K562 (cell line): ENCODE data around the gene EXTL1. TPM values are rescaled to one million over a fixed set of nuclear protein-coding genes. Genes with fewer than 3 reads are reported as not detected.

Experiments
- BDP1 ChIP-seq: IDR thresholded peaks from 3 replicates; pipeline ENCODE4 v1.6.1; 2011; ENCODE audit not compliant: insufficient read length, insufficient read depth
- CEBPZ ChIP-seq: fragments of 150-350 bp; IDR thresholded peaks from 2 replicates; pipeline ENCODE4 v1.6.1; 2014; ENCODE audit warnings: low read depth, mild to moderate bottlenecking, low read length, borderline replicate concordance
- CGGBP1 ChIP-seq: fragments of 250-450 bp; sonication (Bioruptor Pico); IDR thresholded peaks from 2 replicates; pipeline ENCODE4 v1.9.0; 2021; ENCODE audit warnings: mild to moderate bottlenecking
- FOXA1 ChIP-seq: fragments of 450-650 bp; IDR thresholded peaks from 2 replicates; pipeline ENCODE4 v1.6.1; 2016; ENCODE audit warnings: mild to moderate bottlenecking, borderline replicate concordance
- GTF3C2 ChIP-seq: IDR thresholded peaks from 3 replicates; pipeline ENCODE4 v1.6.1; 2011; ENCODE audit warnings: borderline replicate concordance, mild to moderate bottlenecking, moderate library complexity; ENCODE audit not compliant: insufficient read length; ENCODE audit errors: extremely low read depth
- HDAC8 ChIP-seq: fragments of 450-650 bp; IDR thresholded peaks from 2 replicates; pipeline ENCODE4 v1.6.1; 2016; ENCODE audit warnings: mild to moderate bottlenecking, missing genetic modification characterization, moderate library complexity, missing compliant biosample characterization
- KHSRP ChIP-seq: fragments of 450-650 bp; IDR thresholded peaks from 2 replicates; pipeline ENCODE4 v1.6.1; 2017
- NCOA1 ChIP-seq: fragments of 450-650 bp; IDR thresholded peaks from 2 replicates; pipeline ENCODE4 v1.6.1; 2016; ENCODE audit warnings: low read depth
- NFIC ChIP-seq: fragments of 450-650 bp; IDR thresholded peaks from 2 replicates; pipeline ENCODE4 v1.6.1; 2017; ENCODE audit warnings: mild to moderate bottlenecking, inconsistent platforms
- PCBP1 ChIP-seq: fragments of 200-400 bp; formaldehyde crosslinking; IDR thresholded peaks from 2 replicates; pipeline ENCODE4 v1.6.1; 2018; ENCODE audit warnings: mild to moderate bottlenecking, low read depth, low read length; ENCODE audit not compliant: poor library complexity, severe bottlenecking
- PKNOX1 ChIP-seq: fragments of 450-650 bp; IDR thresholded peaks from 2 replicates; pipeline ENCODE4 v1.6.1; 2016
- PTTG1 ChIP-seq: fragments of 450-650 bp; IDR thresholded peaks from 2 replicates; pipeline ENCODE4 v1.6.1; 2016; ENCODE audit warnings: low read depth, mild to moderate bottlenecking, missing genetic modification characterization, missing compliant biosample characterization
- RB1 ChIP-seq: fragments of 450-650 bp; IDR thresholded peaks from 2 replicates; pipeline ENCODE4 v1.6.1; 2017; ENCODE audit warnings: low read depth, mild to moderate bottlenecking
- RBBP5 ChIP-seq: fragments of 200-600 bp; sonication (generic); IDR thresholded peaks from 2 replicates; pipeline ENCODE4 v1.6.1; 2012; ENCODE audit warnings: borderline replicate concordance, mild to moderate bottlenecking, low read length, control low read depth, inconsistent platforms; ENCODE audit not compliant: insufficient read depth, poor library complexity, severe bottlenecking
- SMARCB1 ChIP-seq: IDR thresholded peaks from 2 replicates; pipeline ENCODE4 v1.6.1; 2011; ENCODE audit warnings: improper control_type of control experiment, low read depth; ENCODE audit not compliant: insufficient read length
- XRCC4 ChIP-seq: IDR thresholded peaks from one replicate; pipeline ENCODE4 v1.6.1; 2011; ENCODE audit not compliant: insufficient read depth, insufficient read length; ENCODE audit errors: extremely low read depth
- ZNF146 ChIP-seq: IDR thresholded peaks from one replicate; pipeline ENCODE4 v1.6.1; 2018; ENCODE audit warnings: missing compliant biosample characterization; ENCODE audit not compliant: unreplicated experiment
- ZNF551 ChIP-seq: fragments of 250-450 bp; sonication (Bioruptor Pico); IDR thresholded peaks from 2 replicates; pipeline ENCODE4 v1.5.0; 2021; ENCODE audit warnings: mild to moderate bottlenecking, moderate library complexity
- ZNF699 ChIP-seq: fragments of 250-450 bp; sonication (Bioruptor Pico); IDR thresholded peaks from 2 replicates; pipeline ENCODE4 v1.8.0; 2021; ENCODE audit warnings: mild to moderate bottlenecking, moderate library complexity; ENCODE audit not compliant: insufficient replicate concordance
- ZNF707 ChIP-seq: fragments of 250-450 bp; sonication (Bioruptor Pico); conservative IDR thresholded peaks from 2 replicates; pipeline ENCODE4 v1.8.0; 2022; ENCODE audit warnings: inconsistent platforms, mild to moderate bottlenecking, moderate library complexity
- polyA plus RNA-seq, 8 experiments: library from polyadenylated mRNA; depleted of rRNA in 4 of 8; stranded (reverse) in 5 of 8; unstranded in 3 of 8; fragments of >200 nt; fragmentation: Nextera tagmentation in 2 of 8; fragmentation: Illumina TruSeq in 1 of 8; extraction: Ambion mirVana in 2 of 8; extraction: Trizol in 1 of 8; gene quantifications; 2 replicates each; pipeline versions ENCODE4 v1.2.1 to v1.2.3, GENCODE V29; 2011 to 2014; ENCODE audit warnings: inconsistent platforms in 1 of 8, missing spikeins in 1 of 8
- total RNA-seq, 7 experiments: library from RNA; depleted of rRNA in 6 of 7; stranded (reverse); fragments of >200 nt in 6 of 7; fragmentation: Illumina TruSeq in 2 of 7; extraction: Trizol in 2 of 7; gene quantifications; 2 replicates each; pipeline versions ENCODE4 v1.2.1 to v1.2.3, GENCODE V29; 2011 to 2021; ENCODE audit warnings: low replicate concordance in 1 of 7

Gene EXTL1
- total and polyA plus RNA-seq, 9 of the 15 experiments (the other 6 are each of a cell fraction or from before 2014, with no cell fraction given), result 0.04 to 0.23 (median 0.08) TPM; not detected in 3

DNA sequence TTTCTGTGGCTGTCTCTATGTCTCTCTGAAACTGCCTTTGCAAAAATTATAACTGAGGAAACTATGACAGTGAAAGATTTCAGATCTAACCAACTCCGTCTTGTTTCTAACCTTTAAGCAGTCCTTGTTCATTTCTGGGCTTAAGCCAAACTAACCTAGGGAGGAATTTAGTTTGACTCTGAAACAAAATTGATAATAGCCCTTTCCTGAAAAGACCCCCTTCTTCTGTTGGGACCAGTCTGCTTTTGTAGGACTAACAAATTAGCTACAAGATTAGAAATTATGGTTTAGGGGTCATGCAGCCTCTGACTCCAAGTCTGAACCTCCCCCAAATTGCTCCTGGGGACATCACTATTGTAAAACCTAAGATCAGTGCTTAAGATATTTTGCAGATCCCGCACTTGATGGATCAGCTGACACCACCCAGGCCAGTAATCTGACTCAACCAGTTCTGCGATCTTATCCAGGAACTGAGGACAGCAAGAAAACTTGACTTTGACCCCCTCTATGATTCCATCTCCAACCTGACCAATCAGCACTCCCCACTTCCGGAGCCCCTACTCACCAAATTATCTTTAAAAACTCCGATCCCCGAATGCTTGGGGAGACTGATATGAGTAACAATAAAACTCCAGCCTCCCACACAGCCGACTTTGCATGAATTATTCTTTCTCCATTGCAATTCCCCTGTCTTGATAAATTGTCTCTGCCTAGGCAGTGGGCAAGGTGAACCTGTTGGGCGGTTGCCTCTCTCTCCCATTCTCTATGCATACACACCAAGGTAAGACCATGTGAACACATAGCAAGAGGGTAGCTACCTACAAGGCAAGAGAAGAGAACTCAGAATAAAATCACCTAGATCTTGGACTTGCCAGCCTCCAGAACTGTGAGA lies 57.0 kb downstream of the EXTL1 start (continued):
- TF ChIP-seq CEBPZ, result no peak
- TF ChIP-seq HDAC8, result no peak
- TF ChIP-seq KHSRP, result no peak
- peak; percentile 85 for TF ChIP-seq PKNOX1
- peak; percentile 63; the same call in 1 of the 2 replicates for TF ChIP-seq NFIC
- no peak for TF ChIP-seq ZNF551 (CRISPR knock-in tag)
- no peak for TF ChIP-seq FOXA1
- TF ChIP-seq BDP1, result no peak
- TF ChIP-seq ZNF146 (CRISPR knock-in tag), result no peak
- TF ChIP-seq GTF3C2, result no peak
- no peak for TF ChIP-seq PTTG1 (tag)
- TF ChIP-seq RB1, result 0 out of 2 replicates have a peak, but pooled peaks have one; percentile 10
- no peak for TF ChIP-seq CGGBP1 (CRISPR knock-in tag)
- TF ChIP-seq SMARCB1, result no peak
- TF ChIP-seq XRCC4, result no peak
- no peak for TF ChIP-seq ZNF699 (CRISPR knock-in tag)
- TF ChIP-seq RBBP5, result peak; percentile 34
- peak; percentile 47; the same call in 1 of the 2 replicates for TF ChIP-seq NCOA1
- TF ChIP-seq ZNF707, result no peak
- TF ChIP-seq PCBP1, result no peak
